H1 (cell line): ENCODE data around the gene TBC1D19. TPM values are rescaled to one million over a fixed set of nuclear protein-coding genes. Genes with fewer than 3 reads are reported as not detected.

Source experiments
- CTCF ChIA-PET: fragments of 300-600 bp; sonication (Branson Sonifier 250); formaldehyde crosslinking; loops from one replicate; lab custom pipeline; 2021; ENCODE audit not compliant: partially characterized antibody; lab: Charles Lee
- POLR2A ChIA-PET: fragments of 300-600 bp; sonication (Branson Sonifier 250); formaldehyde crosslinking; loops from one replicate; lab custom pipeline; 2021; ENCODE audit warnings: inconsistent platforms; ENCODE audit not compliant: partially characterized antibody; lab: Charles Lee
- DNase-seq, 2 experiments: peaks; one replicate each; pipeline versions ENCODE4 v3.0.0 to v3.0.0-alpha.2; 2010 to 2022; ENCODE audit warnings: low spot score in 2 of 2, low read depth in 1 of 2, mixed read lengths in 1 of 2
- FAIRE-seq: peaks from 2 replicates; lab custom pipeline; 2011; peaks lifted over from hg19 to GRCh38; lab: Jason Lieb, UNC
- H2AFZ ChIP-seq: 2 replicates; pipeline ENCODE4 v1.8.1; 2012; ENCODE audit warnings: low read length, inconsistent platforms
- H2AK5ac ChIP-seq: 2 replicates; pipeline ENCODE4 v1.6.1; 2013; ENCODE audit warnings: low read depth, low read length
- H2BK120ac ChIP-seq: replicated peaks from 2 replicates; pipeline ENCODE3; 2013; ENCODE audit warnings: low read depth, low read length, inconsistent platforms
- H2BK12ac ChIP-seq: 2 replicates; pipeline ENCODE4 v1.6.1; 2013; ENCODE audit warnings: low read depth, low read length
- H2BK15ac ChIP-seq: 2 replicates; pipeline ENCODE4 v1.6.1; 2013; ENCODE audit warnings: low read length
- H2BK20ac ChIP-seq: 2 replicates; pipeline ENCODE4 v1.6.1; 2013; ENCODE audit warnings: low read length
- H2BK5ac ChIP-seq: 2 replicates; pipeline ENCODE4 v1.6.1; 2013; ENCODE audit warnings: low read depth, low read length
- H3K14ac ChIP-seq: 2 replicates; pipeline ENCODE4 v1.6.1; 2013; ENCODE audit warnings: inconsistent platforms; ENCODE audit not compliant: insufficient read length
- H3K18ac ChIP-seq: 2 replicates; pipeline ENCODE4 v1.6.1; 2013; ENCODE audit warnings: low read length; ENCODE audit errors: extremely low read depth
- H3K23ac ChIP-seq: 2 replicates; pipeline ENCODE4 v1.6.1; 2013; ENCODE audit warnings: inconsistent platforms; ENCODE audit not compliant: insufficient read length
- H3K23me2 ChIP-seq: 2 replicates; pipeline ENCODE4 v1.6.1; 2013; ENCODE audit warnings: low read depth, low read length
- H3K27ac ChIP-seq: 2 replicates; pipeline ENCODE4 v1.6.1; 2011; ENCODE audit warnings: low read depth, low read length, inconsistent platforms
- H3K27me3 ChIP-seq, 4 experiments: replicated peaks in 1 of 4; 1 replicate in 1 of 4; 2 replicates in 3 of 4; pipeline versions ENCODE4 v1.6.1 to v1.8.1; 2011 to 2013; ENCODE audit warnings: low read length in 3 of 4, mild to moderate bottlenecking in 3 of 4, inconsistent platforms in 2 of 4, mixed read lengths in 2 of 4, moderate library complexity in 1 of 4; ENCODE audit not compliant: control insufficient read depth in 3 of 4, insufficient read depth in 3 of 4; ENCODE audit errors: extremely low read depth in 1 of 4
- H3K36me3 ChIP-seq, 4 experiments: 2 replicates each; pipeline versions ENCODE4 v1.6.1 to v1.8.1; 2011 to 2013; ENCODE audit warnings: mild to moderate bottlenecking in 4 of 4, low read length in 3 of 4, moderate library complexity in 2 of 4, control low read depth in 1 of 4, inconsistent platforms in 1 of 4; ENCODE audit not compliant: insufficient read depth in 4 of 4, control insufficient read depth in 2 of 4
- H3K4ac ChIP-seq: replicated peaks from 2 replicates; pipeline ENCODE3; 2013; ENCODE audit warnings: low read length, low read depth, mixed read lengths, inconsistent platforms; ENCODE audit not compliant: insufficient read length
- H3K4me1 ChIP-seq, 4 experiments: replicated peaks in 1 of 4; 1 replicate in 1 of 4; 2 replicates in 3 of 4; pipeline versions ENCODE4 v1.6.1 to v1.8.1; 2011 to 2013; ENCODE audit warnings: low read length in 3 of 4, inconsistent platforms in 2 of 4, mixed read lengths in 1 of 4; ENCODE audit not compliant: insufficient read depth in 4 of 4, control insufficient read depth in 3 of 4
- H3K4me2 ChIP-seq, 2 experiments: 2 replicates each; pipeline versions ENCODE4 v1.6.1 to v1.8.1; 2011 to 2013; ENCODE audit warnings: low read depth in 2 of 2, low read length in 2 of 2, control low read depth in 1 of 2, inconsistent platforms in 1 of 2, mild to moderate bottlenecking in 1 of 2; ENCODE audit not compliant: insufficient read depth in 1 of 2
- H3K4me3 ChIP-seq, 4 experiments: fragments of 200-600, 300-600 bp in 1 of 4; sonication (generic), shearing (Covaris generic), sonication (Bioruptor Twin) in 1 of 4; 2 replicates each; pipeline versions ENCODE4 v1.5.1 to v1.8.1; 2011 to 2016; ENCODE audit warnings: low read length in 4 of 4, low read depth in 3 of 4, control low read depth in 2 of 4, inconsistent platforms in 2 of 4, mild to moderate bottlenecking in 2 of 4, mixed read lengths in 1 of 4, moderate library complexity in 1 of 4; ENCODE audit not compliant: insufficient read depth in 2 of 4; ENCODE audit errors: extremely low read depth in 1 of 4
- H3K56ac ChIP-seq: replicated peaks from 2 replicates; pipeline ENCODE3; 2013; ENCODE audit warnings: low read depth, mild to moderate bottlenecking, mixed read lengths, low read length, inconsistent platforms; ENCODE audit not compliant: insufficient read length
- H3K79me1 ChIP-seq: 2 replicates; pipeline ENCODE4 v1.6.1; 2013; ENCODE audit warnings: low read depth, low read length, control low read depth
- H3K79me2 ChIP-seq, 2 experiments: 2 replicates each; pipeline versions ENCODE4 v1.6.1 to v1.8.1; 2012 to 2013; ENCODE audit warnings: low read length in 2 of 2, mild to moderate bottlenecking in 2 of 2, inconsistent platforms in 1 of 2; ENCODE audit not compliant: insufficient read depth in 2 of 2, control insufficient read depth in 1 of 2
- H3K9ac ChIP-seq, 4 experiments: replicated peaks in 1 of 4; 1 replicate in 1 of 4; 2 replicates in 3 of 4; pipeline versions ENCODE4 v1.6.1 to v1.8.1; 2011 to 2013; ENCODE audit warnings: low read depth in 3 of 4, low read length in 3 of 4, control low read depth in 2 of 4, mild to moderate bottlenecking in 2 of 4, moderate library complexity in 2 of 4, inconsistent platforms in 1 of 4; ENCODE audit errors: extremely low read depth in 1 of 4
- H3K9me3 ChIP-seq, 2 experiments: 2 replicates each; pipeline versions ENCODE4 v1.6.1 to v1.8.1; 2012 to 2013; ENCODE audit warnings: mild to moderate bottlenecking in 2 of 2, moderate library complexity in 2 of 2, control low read depth in 1 of 2, inconsistent platforms in 1 of 2, low read depth in 1 of 2, low read length in 1 of 2, mixed read lengths in 1 of 2; ENCODE audit not compliant: insufficient read depth in 2 of 2
- H4K20me1 ChIP-seq, 2 experiments: replicated peaks in 1 of 2; 2 replicates each; pipeline versions ENCODE3 to v1.8.1; 2011 to 2013; ENCODE audit warnings: inconsistent platforms in 2 of 2, low read length in 2 of 2, mild to moderate bottlenecking in 1 of 2; ENCODE audit not compliant: insufficient read depth in 2 of 2, control insufficient read depth in 1 of 2
- H4K5ac ChIP-seq: 2 replicates; pipeline ENCODE4 v1.6.1; 2013; ENCODE audit warnings: low read length, low read depth, mixed read lengths, inconsistent platforms; ENCODE audit not compliant: insufficient read length
- H4K8ac ChIP-seq: 2 replicates; pipeline ENCODE4 v1.8.0; 2013; ENCODE audit warnings: mild to moderate bottlenecking, moderate library complexity, low read length, inconsistent platforms; ENCODE audit not compliant: insufficient read depth; ENCODE audit errors: extremely low read depth
- H4K91ac ChIP-seq: replicated peaks from 2 replicates; pipeline ENCODE3; 2013; ENCODE audit warnings: low read length, mixed read lengths, inconsistent platforms; ENCODE audit not compliant: insufficient read length
- CBX8 ChIP-seq: fragments of 300-800, 300-1000 bp; sonication (generic); IDR thresholded peaks from 2 replicates; pipeline ENCODE4 v1.7.1; 2016; ENCODE audit warnings: low read depth, low read length, borderline replicate concordance
- WGBS, 2 experiments: shearing (Covaris generic) in 1 of 2; methylation state at CpG; one replicate each; pipeline versions ENCODE4 v1.1.6 to v1.1.7; 2013 to 2015; ENCODE audit warnings: low lambda C conversion rate in 2 of 2, mixed read lengths in 2 of 2, inconsistent platforms in 1 of 2, low coverage in 1 of 2, missing lambda C conversion rate in 1 of 2; ENCODE audit not compliant: insufficient replicate concordance in 2 of 2, insufficient coverage in 1 of 2, insufficient read length in 1 of 2; ENCODE audit errors: extremely low coverage in 1 of 2, missing lambda C conversion rate in 1 of 2; 5-methylcytosine and 5-hydroxymethylcytosine counted together
- polyA plus RNA-seq, 7 experiments: library from polyadenylated mRNA; depleted of rRNA in 3 of 7; stranded (reverse) in 5 of 7; unstranded in 2 of 7; fragments of >200 nt in 5 of 7; fragments of 200-250 nt in 2 of 7; gene quantifications; 1 replicate in 5 of 7; 2 replicates in 1 of 7; 4 replicates in 1 of 7; pipeline versions ENCODE4 v1.2.1 to v1.2.3, GENCODE V29; 2011 to 2013; ENCODE audit warnings: missing spikeins in 2 of 7, mixed read lengths in 2 of 7
- total RNA-seq: library from RNA; stranded (reverse); fragmentation: NEBNext Ultra II Directional; extraction: Animal tissue kit (Norgen Biotek cat#: 25700); gene quantifications from 2 replicates; pipeline ENCODE4 v1.2.1, GENCODE V29; 2021
- TF ChIP-seq, protein P1 (sequence below): IDR thresholded peaks from 2 replicates; pipeline ENCODE4 v1.6.1; 2011; ENCODE audit warnings: low read depth, mild to moderate bottlenecking, low read length; ENCODE audit not compliant: insufficient read depth

TBC1D19 gene
- total and polyA plus RNA-seq, 2 of the 8 experiments (the other 6 are each of a cell fraction or from before 2014, with no cell fraction given): 1.9 to 3.5 TPM

DNA sequence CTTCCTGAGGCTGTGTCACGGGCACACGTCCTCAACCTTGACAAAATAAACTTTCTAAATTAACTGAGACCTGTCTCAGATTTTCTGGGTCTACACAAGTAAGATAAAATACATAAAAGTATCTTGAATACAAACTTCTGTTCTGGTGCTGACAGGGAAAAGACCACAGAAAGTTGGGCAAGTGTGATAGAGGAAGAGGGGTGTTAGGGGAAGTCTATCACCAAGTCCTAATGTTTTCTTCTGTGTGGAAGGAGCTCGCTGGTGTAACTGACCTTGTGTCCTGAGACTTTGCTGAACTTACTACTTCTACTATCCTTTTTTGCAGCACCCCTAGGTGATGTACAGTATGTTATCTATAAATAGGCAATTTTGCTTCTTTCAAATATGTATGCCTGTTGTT, 179.8 kb downstream of the TBC1D19 start:
- Histone ChIP-seq H3K56ac (no peak overlapping the region), H4K20me1 (no peaks in the 10 kb centered on the region), H2BK5ac (no peak overlapping the region), H3K23ac (no peak overlapping the region), H2BK20ac (no peak overlapping the region), H3K27ac (no peak overlapping the region), H3K79me2 (no peaks in the 10 kb centered on the region), H3K14ac (no peak overlapping the region), H4K8ac (no peak overlapping the region), H3K23me2 (no peaks in the 10 kb centered on the region), H3K4me2 (no peak overlapping the region), H3K27me3 (no peaks in the 10 kb centered on the region), H4K5ac (no peak overlapping the region), H2AK5ac (no peak overlapping the region), H2BK15ac (no peak overlapping the region), H2AFZ (no peak overlapping the region), H3K36me3 (no peaks in the 10 kb centered on the region), H2BK120ac (no peak overlapping the region), H3K4ac (no peak overlapping the region), H3K4me1 (no peaks in the 10 kb centered on the region), H3K79me1 (no peaks in the 10 kb centered on the region), H3K9ac (no peak overlapping the region), H3K18ac (no peak overlapping the region), H2BK12ac (no peak overlapping the region), H3K4me3 (no peak overlapping the region), H3K9me3 (no peaks in the 10 kb centered on the region), H4K91ac (no peak overlapping the region)
- DNase-seq: no peak
- ChIA-PET CTCF (interaction anchor here (0.7 kb wide), 2 partner anchors 198 to 247 kb away, joined by 3 to 4 read pairs; no protein-coding TSS in a partner anchor), POLR2A (no interaction called here)
- FAIRE-seq: no peak
- WGBS, 2 experiments: 88% methylated on average over 3 of the region's 3 CpGs; no CpG with 5 or more reads in 1 of the 2 experiments
- TF ChIP-seq, protein P1, sequence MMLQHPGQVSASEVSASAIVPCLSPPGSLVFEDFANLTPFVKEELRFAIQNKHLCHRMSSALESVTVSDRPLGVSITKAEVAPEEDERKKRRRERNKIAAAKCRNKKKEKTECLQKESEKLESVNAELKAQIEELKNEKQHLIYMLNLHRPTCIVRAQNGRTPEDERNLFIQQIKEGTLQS: no peak
- TF ChIP-seq CBX8: no peak
